CD14-positive monocyte (primary cell): ENCODE data around the gene EMC8. TPM values are rescaled to one million over a fixed set of nuclear protein-coding genes. Genes with fewer than 3 reads are reported as not detected.

Experiments
- DNase-seq, 3 donors: peaks; one replicate each; pipeline ENCODE4 v3.0.0-alpha.2; 2011 to 2022
- H2AFZ ChIP-seq: 2 replicates; pipeline ENCODE4 v1.6.0; 2012; ENCODE audit warnings: mild to moderate bottlenecking, low read depth, low read length, inconsistent platforms; ENCODE audit not compliant: insufficient read depth, poor library complexity, severe bottlenecking
- H3K27ac ChIP-seq, 2 donors: 1 replicate in 1 of 2; 2 replicates in 1 of 2; pipeline ENCODE4 v1.5.1; 2012 to 2013; ENCODE audit warnings: low read length in 2 of 2, control low read depth in 1 of 2, inconsistent platforms in 1 of 2, low read depth in 1 of 2, mild to moderate bottlenecking in 1 of 2
- H3K27me3 ChIP-seq, 2 donors: one replicate each; pipeline versions ENCODE4 v1.6.0 to v1.6.1; 2011 to 2013; ENCODE audit warnings: low read length in 2 of 2; ENCODE audit not compliant: control insufficient read depth in 2 of 2, insufficient read depth in 2 of 2
- H3K36me3 ChIP-seq, 2 donors: replicated peaks in 1 of 2; 1 replicate in 1 of 2; 2 replicates in 1 of 2; pipeline versions ENCODE4 v1.5.1 to v1.6.1; 2012 to 2013; ENCODE audit warnings: low read length in 2 of 2, control low read depth in 1 of 2, inconsistent platforms in 1 of 2, mild to moderate bottlenecking in 1 of 2; ENCODE audit not compliant: insufficient read depth in 2 of 2, control insufficient read depth in 1 of 2
- H3K4me1 ChIP-seq, 2 donors: 1 replicate in 1 of 2; 2 replicates in 1 of 2; pipeline versions ENCODE4 v1.5.1 to v1.6.1; 2012 to 2013; ENCODE audit warnings: low read length in 2 of 2, control low read depth in 1 of 2, inconsistent platforms in 1 of 2, mild to moderate bottlenecking in 1 of 2, moderate library complexity in 1 of 2; ENCODE audit not compliant: insufficient read depth in 2 of 2, control insufficient read depth in 1 of 2
- H3K4me2 ChIP-seq: replicated peaks from 2 replicates; pipeline ENCODE3; 2012; ENCODE audit warnings: low read length, moderate library complexity, mild to moderate bottlenecking; ENCODE audit not compliant: poor library complexity, severe bottlenecking; ENCODE audit errors: extremely low read depth
- H3K4me3 ChIP-seq, 3 experiments: fragments of 200-600 bp in 1 of 3; sonication (generic) in 1 of 3; replicated peaks in 1 of 3; 1 replicate in 2 of 3; 2 replicates in 1 of 3; pipeline ENCODE4 v1.5.1; 2011 to 2013; ENCODE audit warnings: low read length in 3 of 3, mild to moderate bottlenecking in 3 of 3, control low read depth in 2 of 3, low read depth in 2 of 3, inconsistent platforms in 1 of 3, moderate library complexity in 1 of 3
- H3K79me2 ChIP-seq: 2 replicates; pipeline ENCODE4 v1.6.0; 2012; ENCODE audit warnings: mild to moderate bottlenecking, control low read depth, inconsistent platforms, low read length, moderate library complexity; ENCODE audit not compliant: insufficient read depth
- H3K9ac ChIP-seq: 2 replicates; pipeline ENCODE4 v1.6.0; 2017; ENCODE audit warnings: low read length, mild to moderate bottlenecking; ENCODE audit not compliant: insufficient read depth, poor library complexity, severe bottlenecking
- H3K9me3 ChIP-seq, 2 donors: replicated peaks in 1 of 2; 1 replicate in 1 of 2; 2 replicates in 1 of 2; pipeline versions ENCODE4 v1.5.1 to v1.6.1; 2012 to 2013; ENCODE audit warnings: low read length in 2 of 2, control low read depth in 1 of 2; ENCODE audit not compliant: control insufficient read depth in 1 of 2, insufficient read depth in 1 of 2
- H4K20me1 ChIP-seq: 2 replicates; pipeline ENCODE4 v1.6.0; 2012; ENCODE audit warnings: mild to moderate bottlenecking, low read length, control low read depth, moderate library complexity; ENCODE audit not compliant: insufficient read depth
- H3K27ac Mint-ChIP-seq, 7 donors: one replicate each; pipeline ENCODE4 v1.8.0; 2020; ENCODE audit warnings: mild to moderate bottlenecking in 7 of 7, mixed read lengths in 7 of 7, moderate library complexity in 6 of 7, inconsistent platforms in 2 of 7
- H3K27me3 Mint-ChIP-seq, 3 donors: one replicate each; pipeline ENCODE4 v1.8.0; 2021 to 2022; ENCODE audit warnings: low read depth in 3 of 3, mild to moderate bottlenecking in 3 of 3, mixed read lengths in 3 of 3, moderate library complexity in 3 of 3, inconsistent platforms in 1 of 3
- H3K36me3 Mint-ChIP-seq, 2 donors: one replicate each; pipeline ENCODE4 v1.8.0; 2020; ENCODE audit warnings: mixed read lengths in 2 of 2, inconsistent platforms in 1 of 2, mild to moderate bottlenecking in 1 of 2
- H3K4me1 Mint-ChIP-seq: one replicate; pipeline ENCODE4 v1.8.0; 2020; ENCODE audit warnings: mild to moderate bottlenecking, mixed read lengths
- H3K4me3 Mint-ChIP-seq, 2 donors: one replicate each; pipeline ENCODE4 v1.8.0; 2020; ENCODE audit warnings: mild to moderate bottlenecking in 2 of 2, mixed read lengths in 2 of 2, moderate library complexity in 1 of 2
- H3K9me3 Mint-ChIP-seq, 7 donors: one replicate each; pipeline ENCODE4 v1.8.0; 2020 to 2022; ENCODE audit warnings: mixed read lengths in 7 of 7, mild to moderate bottlenecking in 6 of 7, moderate library complexity in 6 of 7, inconsistent platforms in 2 of 7
- WGBS: methylation state at CpG from one replicate; pipeline ENCODE4 v1.1.5; 2013; ENCODE audit warnings: missing lambda C conversion rate; ENCODE audit not compliant: insufficient coverage; 5-methylcytosine and 5-hydroxymethylcytosine counted together
- intact Hi-C, 2 donors: fragments of 100-400 bp; cut with micrococcal nuclease; formaldehyde crosslinking; loops; one replicate each; pipeline versions ENCODE4 v1.15.0 to v1.15.1; 2023
- polyA plus RNA-seq, 3 donors: library from polyadenylated mRNA; depleted of rRNA in 1 of 3; unstranded in 2 of 3; stranded (reverse) in 1 of 3; fragments of 300-500 nt in 2 of 3; fragments of >200 nt in 1 of 3; fragmentation: Illumina TruSeq in 2 of 3; gene quantifications; 1 replicate in 2 of 3; 2 replicates in 1 of 3; pipeline ENCODE4 v1.2.3, GENCODE V29; 2012 to 2021
- TF ChIP-seq, protein P1 (sequence below): fragments of 200-600 bp; IDR thresholded peaks from one replicate; pipeline ENCODE4 v1.8.0; 2022; ENCODE audit warnings: antibody characterized with exemption, mild to moderate bottlenecking

Gene EMC8
- polyA plus RNA-seq, 3 donors: 28.2 to 30.0 (median 29.9) TPM

DNA sequence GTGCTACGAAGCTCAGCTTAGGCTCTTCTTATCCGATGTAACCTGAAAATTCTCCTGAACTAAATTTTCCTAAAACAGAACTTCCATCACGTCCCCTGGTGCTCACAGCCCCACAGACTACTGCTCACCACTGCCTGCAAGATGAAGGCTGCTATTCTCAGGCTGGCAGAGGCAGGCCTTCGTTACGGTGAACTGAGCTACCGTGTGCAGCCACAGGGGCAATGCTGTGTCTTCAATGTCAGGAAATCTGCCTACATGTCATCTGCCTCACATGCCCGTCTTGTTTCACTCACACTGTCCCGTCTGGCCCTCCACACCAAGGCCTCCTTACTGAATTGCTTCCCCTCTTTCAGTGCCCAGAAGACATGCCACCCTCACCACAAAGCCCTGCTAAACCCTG, 15.9 kb downstream of the EMC8 start:
- Histone ChIP-seq H3K79me2 (peaks cover 20% of the 10 kb centered on the region), H3K27ac (no peak overlapping the region), H4K20me1 (peaks cover 58% of the 10 kb centered on the region), H3K4me2 (no peak overlapping the region), H3K36me3 (peaks cover 82 to 94% of the 10 kb centered on the region in 2 donors), H3K4me3 (no peak overlapping the region), H3K27me3 (no peaks in the 10 kb centered on the region), H2AFZ (no peak overlapping the region), H3K9ac (no peak overlapping the region), H3K4me1 (no peaks in the 10 kb centered on the region), H3K9me3 (no peaks in the 10 kb centered on the region)
- Mint-ChIP-seq H3K4me3 (no peak overlapping the region), H3K4me1 (peaks cover 9% of the 10 kb centered on the region), H3K27me3 (peaks cover 0 to 1% (median 0%) of the 10 kb centered on the region in 3 donors), H3K27ac (peak overlapping the region in 3 of 7 donors; percentile 3 to 19 (median 8)), H3K9me3 (no peaks in the 10 kb centered on the region), H3K36me3 (peaks cover 81 to 95% of the 10 kb centered on the region in 2 donors)
- WGBS: 84% methylated on average over 8 of the region's 8 CpGs
- intact Hi-C loops: no loop called here
- TF ChIP-seq, protein P1, sequence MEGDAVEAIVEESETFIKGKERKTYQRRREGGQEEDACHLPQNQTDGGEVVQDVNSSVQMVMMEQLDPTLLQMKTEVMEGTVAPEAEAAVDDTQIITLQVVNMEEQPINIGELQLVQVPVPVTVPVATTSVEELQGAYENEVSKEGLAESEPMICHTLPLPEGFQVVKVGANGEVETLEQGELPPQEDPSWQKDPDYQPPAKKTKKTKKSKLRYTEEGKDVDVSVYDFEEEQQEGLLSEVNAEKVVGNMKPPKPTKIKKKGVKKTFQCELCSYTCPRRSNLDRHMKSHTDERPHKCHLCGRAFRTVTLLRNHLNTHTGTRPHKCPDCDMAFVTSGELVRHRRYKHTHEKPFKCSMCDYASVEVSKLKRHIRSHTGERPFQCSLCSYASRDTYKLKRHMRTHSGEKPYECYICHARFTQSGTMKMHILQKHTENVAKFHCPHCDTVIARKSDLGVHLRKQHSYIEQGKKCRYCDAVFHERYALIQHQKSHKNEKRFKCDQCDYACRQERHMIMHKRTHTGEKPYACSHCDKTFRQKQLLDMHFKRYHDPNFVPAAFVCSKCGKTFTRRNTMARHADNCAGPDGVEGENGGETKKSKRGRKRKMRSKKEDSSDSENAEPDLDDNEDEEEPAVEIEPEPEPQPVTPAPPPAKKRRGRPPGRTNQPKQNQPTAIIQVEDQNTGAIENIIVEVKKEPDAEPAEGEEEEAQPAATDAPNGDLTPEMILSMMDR: no peak
- no peak for DNase-seq

DNA sequence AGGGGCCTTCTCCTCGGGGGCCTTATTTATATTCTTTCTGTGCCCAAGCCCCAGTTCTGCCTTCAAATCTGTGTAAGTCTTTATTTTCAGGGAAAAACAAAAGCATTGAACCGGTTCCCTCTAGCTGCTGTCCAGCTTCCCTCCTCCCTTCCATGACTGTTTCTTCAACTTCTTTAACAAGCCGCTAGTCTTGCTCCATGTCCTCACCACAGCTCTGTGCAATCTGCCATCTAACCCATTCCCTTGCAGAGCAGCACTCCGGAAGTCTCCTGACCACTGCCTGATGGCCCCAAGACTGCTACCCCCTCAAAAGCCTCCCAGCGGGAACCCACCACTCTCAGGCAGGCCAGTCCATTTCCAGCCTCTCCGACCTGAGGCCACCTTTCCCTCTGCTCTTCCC, 16.9 kb downstream of the EMC8 start:
- TF ChIP-seq, protein P1: no peak
- Histone ChIP-seq H3K9ac (no peak overlapping the region), H3K27me3 (no peaks in the 10 kb centered on the region), H3K4me1 (no peaks in the 10 kb centered on the region), H2AFZ (no peak overlapping the region), H3K9me3 (no peaks in the 10 kb centered on the region), H3K79me2 (peaks cover 11% of the 10 kb centered on the region), H4K20me1 (peaks cover 50% of the 10 kb centered on the region), H3K27ac (no peak overlapping the region), H3K4me3 (no peak overlapping the region), H3K36me3 (peaks cover 82 to 94% of the 10 kb centered on the region in 2 donors), H3K4me2 (no peak overlapping the region)
- DNase-seq: no peak
- 66% methylated on average over 5 of the region's 6 CpGs for WGBS
- H3K4me3 Mint-ChIP-seq: no peak overlapping the region
- H3K27ac Mint-ChIP-seq: peak overlapping the region in 6 of 7 donors; percentile 18 to 60 (median 50)
- H3K4me1 Mint-ChIP-seq: peaks cover 9% of the 10 kb centered on the region
- H3K9me3 Mint-ChIP-seq: no peaks in the 10 kb centered on the region
- H3K36me3 Mint-ChIP-seq: peaks cover 77 to 95% of the 10 kb centered on the region in 2 donors
- peaks cover 0 to 1% (median 0%) of the 10 kb centered on the region in 3 donors for H3K27me3 Mint-ChIP-seq
- intact Hi-C loops: no loop called here
